Colonic mucosa (tissue), 4 donors: ENCODE data around the gene TOGARAM1. TPM values are rescaled to one million over a fixed set of nuclear protein-coding genes. Genes with fewer than 3 reads are reported as not detected.

Experiments used
- DNase-seq: peaks from one replicate; pipeline ENCODE4 v3.0.0-alpha.2; 2020
- H3K27ac ChIP-seq: fragments of 200-600 bp; one replicate; pipeline ENCODE4 v1.8.0; 2021
- H3K27me3 ChIP-seq: fragments of 200-600 bp; one replicate; pipeline ENCODE4 v1.8.0; 2021
- H3K36me3 ChIP-seq: fragments of 200-600 bp; one replicate; pipeline ENCODE4 v1.8.0; 2021
- H3K4me1 ChIP-seq: fragments of 200-600 bp; one replicate; pipeline ENCODE4 v1.8.0; 2021; ENCODE audit warnings: mild to moderate bottlenecking
- H3K4me3 ChIP-seq: fragments of 200-600 bp; one replicate; pipeline ENCODE4 v1.8.0; 2021
- H3K9ac ChIP-seq, 2 donors: one replicate each; pipeline ENCODE4 v1.7.0; 2013; ENCODE audit warnings: control low read depth in 2 of 2, low read depth in 2 of 2, low read length in 2 of 2
- H3K9me3 ChIP-seq: fragments of 200-600 bp; one replicate; pipeline ENCODE4 v1.8.0; 2021
- intact Hi-C: fragments of 100-400 bp; cut with DNase I; formaldehyde crosslinking; loops from one replicate; pipeline ENCODE4 v1.14.1; 2022
- total RNA-seq, 2 donors: library from RNA; stranded (reverse); fragmentation: NEBNext Ultra II Directional in 1 of 2; extraction: Animal tissue kit (Norgen Biotek cat#: 25700) in 1 of 2; gene quantifications; one replicate each; pipeline ENCODE4 v1.2.1, GENCODE V29; 2021
- TF ChIP-seq, protein P1 (sequence below): fragments of 200-600 bp; IDR thresholded peaks from one replicate; pipeline ENCODE4 v1.8.0; 2022; ENCODE audit warnings: antibody characterized with exemption, mild to moderate bottlenecking
- donor health status: healthy.
- donor health status: DM: no; HTN: no; CAD: no.
- donor health status: DM: no; HTN: no; CAD: no.

Gene TOGARAM1
- total RNA-seq, 2 donors from 2014 or later: 8.8 to 10.7 TPM

DNA sequence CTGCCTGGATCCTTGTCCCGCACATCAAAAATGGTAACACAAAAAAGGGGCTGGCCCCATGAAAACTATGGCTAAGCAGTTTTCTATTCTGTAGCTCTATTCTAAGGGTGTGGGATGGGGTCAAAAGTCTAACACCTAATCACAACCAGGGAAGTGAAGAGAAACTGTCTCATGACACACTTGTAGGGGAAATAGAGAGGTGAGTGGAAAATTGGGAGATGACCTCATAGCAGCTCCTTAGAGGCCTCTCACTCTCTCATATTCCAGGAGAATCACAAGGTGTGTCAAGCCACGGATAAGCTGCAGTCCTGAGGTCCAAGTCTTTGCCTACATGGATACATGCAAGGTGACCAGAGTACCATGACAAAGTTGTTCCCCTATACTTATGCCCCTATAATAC lies 10.9 kb upstream of the TOGARAM1 start:
- no peaks in the 10 kb centered on the region for H3K36me3 ChIP-seq
- no peaks in the 10 kb centered on the region for H3K9me3 ChIP-seq
- H3K4me3 ChIP-seq: no peak overlapping the region
- H3K9ac ChIP-seq: no peak overlapping the region
- no peak for DNase-seq
- H3K27ac ChIP-seq: no peak overlapping the region
- TF ChIP-seq, protein P1, sequence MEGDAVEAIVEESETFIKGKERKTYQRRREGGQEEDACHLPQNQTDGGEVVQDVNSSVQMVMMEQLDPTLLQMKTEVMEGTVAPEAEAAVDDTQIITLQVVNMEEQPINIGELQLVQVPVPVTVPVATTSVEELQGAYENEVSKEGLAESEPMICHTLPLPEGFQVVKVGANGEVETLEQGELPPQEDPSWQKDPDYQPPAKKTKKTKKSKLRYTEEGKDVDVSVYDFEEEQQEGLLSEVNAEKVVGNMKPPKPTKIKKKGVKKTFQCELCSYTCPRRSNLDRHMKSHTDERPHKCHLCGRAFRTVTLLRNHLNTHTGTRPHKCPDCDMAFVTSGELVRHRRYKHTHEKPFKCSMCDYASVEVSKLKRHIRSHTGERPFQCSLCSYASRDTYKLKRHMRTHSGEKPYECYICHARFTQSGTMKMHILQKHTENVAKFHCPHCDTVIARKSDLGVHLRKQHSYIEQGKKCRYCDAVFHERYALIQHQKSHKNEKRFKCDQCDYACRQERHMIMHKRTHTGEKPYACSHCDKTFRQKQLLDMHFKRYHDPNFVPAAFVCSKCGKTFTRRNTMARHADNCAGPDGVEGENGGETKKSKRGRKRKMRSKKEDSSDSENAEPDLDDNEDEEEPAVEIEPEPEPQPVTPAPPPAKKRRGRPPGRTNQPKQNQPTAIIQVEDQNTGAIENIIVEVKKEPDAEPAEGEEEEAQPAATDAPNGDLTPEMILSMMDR: no peak
- intact Hi-C loops: no loop called here
- H3K27me3 ChIP-seq: no peaks in the 10 kb centered on the region
- H3K4me1 ChIP-seq: no peaks in the 10 kb centered on the region

DNA sequence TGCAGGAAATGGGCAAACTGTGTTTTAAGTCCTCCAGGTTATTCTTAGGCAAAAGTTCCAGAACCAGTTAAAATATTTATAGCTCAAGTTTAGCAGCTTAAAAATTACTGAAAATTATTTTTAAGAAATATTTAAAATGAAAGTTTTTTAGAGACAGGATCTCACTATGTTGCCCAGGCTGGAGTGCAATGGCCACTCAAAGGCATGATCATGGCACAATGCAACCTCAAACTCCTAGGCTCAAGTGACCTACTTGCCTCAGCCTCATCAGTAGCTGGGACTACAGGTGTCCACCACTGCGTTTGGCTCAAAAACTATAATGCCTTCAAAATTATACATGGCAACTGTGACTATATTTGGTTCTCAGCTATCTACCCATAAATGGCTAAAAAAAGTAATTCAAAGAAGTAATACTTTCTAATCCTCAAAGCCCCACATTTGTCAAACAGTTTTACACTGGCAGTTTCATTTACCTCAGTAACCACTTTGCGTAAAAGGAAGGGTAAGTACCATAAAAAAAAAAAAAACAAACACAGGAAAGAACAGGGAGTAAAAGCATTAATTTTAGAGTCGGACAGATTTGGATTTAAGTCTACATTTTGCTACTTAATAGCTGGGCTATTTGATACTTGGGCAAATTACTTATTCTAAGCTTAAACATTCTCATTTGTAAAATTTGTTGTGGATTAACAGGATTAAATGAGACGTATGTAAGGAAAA lies 9.4 kb upstream of the TOGARAM1 start:
- H3K4me1 ChIP-seq: no peaks in the 10 kb centered on the region
- intact Hi-C loops: no loop called here

DNA sequence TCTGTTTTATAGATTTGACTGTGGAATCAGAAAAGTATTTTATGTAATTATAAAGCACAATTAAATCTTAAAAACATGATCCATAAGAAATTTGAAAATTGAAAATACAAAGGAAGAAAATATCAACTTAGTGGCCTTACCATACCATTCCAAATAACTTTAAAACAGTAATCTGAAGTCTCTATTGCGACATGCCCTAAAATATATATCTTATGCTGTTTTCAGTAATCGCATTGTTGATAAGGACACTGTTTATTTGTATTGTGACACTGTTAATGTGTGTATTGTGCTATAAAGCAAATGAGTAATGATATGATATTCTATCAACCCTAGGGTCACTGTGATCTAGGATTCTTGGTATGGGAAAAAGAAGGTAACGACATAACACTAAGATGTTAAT lies 7.2 kb upstream of the TOGARAM1 start:
- H3K27me3 ChIP-seq: no peaks in the 10 kb centered on the region
- intact Hi-C loops: no loop called here
- no peaks in the 10 kb centered on the region for H3K9me3 ChIP-seq
- no peak for DNase-seq
- TF ChIP-seq, protein P1: no peak
- H3K27ac ChIP-seq: no peak overlapping the region
- H3K4me1 ChIP-seq: peaks cover 7% of the 10 kb centered on the region
- no peak overlapping the region for H3K4me3 ChIP-seq
- H3K9ac ChIP-seq: no peak overlapping the region
- no peaks in the 10 kb centered on the region for H3K36me3 ChIP-seq

More for the DNA sequence above, 9.4 kb upstream of the TOGARAM1 start:
- Histone ChIP-seq H3K9me3 (no peaks in the 10 kb centered on the region), H3K4me3 (no peak overlapping the region), H3K27me3 (no peaks in the 10 kb centered on the region), H3K9ac (no peak overlapping the region), H3K36me3 (no peaks in the 10 kb centered on the region), H3K27ac (no peak overlapping the region)
- TF ChIP-seq, protein P1: no peak
- no peak for DNase-seq

DNA sequence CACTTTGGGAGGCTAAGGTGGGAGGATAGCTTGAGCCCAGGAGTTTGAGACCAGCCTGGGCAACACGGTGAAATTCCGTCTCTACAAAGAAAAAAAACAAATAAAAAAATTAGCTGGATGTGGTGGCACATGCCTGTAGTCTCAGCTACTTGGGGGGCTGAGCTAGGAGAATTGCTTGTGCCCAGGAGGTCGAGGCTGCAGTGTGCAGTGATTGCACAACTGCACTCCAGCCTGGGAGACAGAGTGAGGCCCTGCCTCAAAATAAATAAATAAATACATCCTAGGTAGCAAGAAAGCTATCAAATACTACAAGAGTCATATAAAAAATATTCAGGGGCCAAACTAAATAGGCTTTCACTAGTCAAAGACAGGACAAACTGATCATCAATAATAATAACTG lies 6.5 kb upstream of the TOGARAM1 start:
- no peaks in the 10 kb centered on the region for H3K36me3 ChIP-seq
- no peak overlapping the region for H3K4me3 ChIP-seq
- intact Hi-C loops: no loop called here
- H3K4me1 ChIP-seq: peaks cover 12% of the 10 kb centered on the region
- DNase-seq: no peak
- no peaks in the 10 kb centered on the region for H3K27me3 ChIP-seq
- no peaks in the 10 kb centered on the region for H3K9me3 ChIP-seq
- no peak overlapping the region for H3K27ac ChIP-seq
- TF ChIP-seq, protein P1: no peak
- H3K9ac ChIP-seq: no peak overlapping the region

DNA sequence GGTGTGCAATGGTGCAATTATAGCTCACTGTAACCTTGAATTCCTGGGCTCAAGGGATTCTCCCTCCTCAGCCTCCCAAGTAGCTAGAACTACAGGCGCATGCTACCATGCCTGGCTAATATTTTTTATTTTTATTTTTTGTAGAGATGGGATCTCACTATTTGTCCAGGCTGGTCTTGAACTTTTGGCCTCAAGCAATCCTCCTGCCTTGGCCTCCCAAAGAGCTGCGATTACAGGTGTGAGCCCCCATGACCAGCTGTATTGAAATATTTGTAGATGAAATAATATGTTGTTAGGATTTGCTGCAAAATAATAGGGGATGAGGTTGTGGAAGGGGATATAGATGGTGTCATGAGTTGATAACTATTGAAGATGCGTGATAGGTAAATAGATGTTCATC lies 5.1 kb upstream of the TOGARAM1 start:
- TF ChIP-seq, protein P1: no peak
- intact Hi-C loops: no loop called here

More for the DNA sequence above, 5.1 kb upstream of the TOGARAM1 start:
- Histone ChIP-seq H3K9ac (no peak overlapping the region), H3K4me1 (peaks cover 15% of the 10 kb centered on the region), H3K27me3 (no peaks in the 10 kb centered on the region), H3K36me3 (no peaks in the 10 kb centered on the region), H3K9me3 (no peaks in the 10 kb centered on the region), H3K4me3 (no peak overlapping the region), H3K27ac (no peak overlapping the region)
- DNase-seq: no peak
